Stimulated activated CD8-positive, alpha-beta memory T cell treated with anti-CD3 and anti-CD28 coated beads, Interleukin-7, amount 100 ng/mL, for 1 hour (primary cell): ENCODE measurements around the gene SGCA.
A peak's percentile ranks its signal among the peaks of the same experiment; 100 is the strongest.

Source experiments
- DNase-seq, 2 donors: peaks; one replicate each; pipeline ENCODE4 v3.0.0-alpha.2; 2020; ENCODE audit warnings: low read depth in 2 of 2

The SGCA gene

GRCh38 chr17:50149417-50150353 is 16.1 kb upstream of the SGCA start:
- no peak for DNase-seq

GRCh38 chr17:50150354-50151040 is 15.3 kb upstream of the SGCA start, which contains the start of gene PPP1R9B:
Gene PPP1R9B (minus strand): TSS chr17:50150677. CDS start chr17:50150513, 164 bp downstream.
- no peak for DNase-seq

GRCh38 chr17:50151041-50151936 is 14.5 kb upstream of the SGCA start:
- DNase-seq = peak; percentile 71

GRCh38 chr17:50151937-50152547 is 13.8 kb upstream of the SGCA start:
- DNase-seq = peak in 1 of 2 donors; percentile 30

- no peak for DNase-seq
Measured at GRCh38 chr17:50152736-50153135, 13.1 kb upstream of the SGCA start.

- no peak for DNase-seq
Measured at GRCh38 chr17:50153650-50154575, 11.9 kb upstream of the SGCA start.

- DNase-seq = no peak
Measured at GRCh38 chr17:50154604-50155003, 11.2 kb upstream of the SGCA start.

GRCh38 chr17:50155115-50155819 is 10.5 kb upstream of the SGCA start:
- DNase-seq = no peak

GRCh38 chr17:50157891-50158290 is 7.9 kb upstream of the SGCA start:
- no peak for DNase-seq

- peak; percentile 86 to 90 for DNase-seq
Measured at GRCh38 chr17:50161023-50161910, 4.5 kb upstream of the SGCA start.

GRCh38 chr17:50161911-50162288 is 3.9 kb upstream of the SGCA start:
- no peak for DNase-seq

- DNase-seq = no peak
Measured at GRCh38 chr17:50162466-50163254, 3.1 kb upstream of the SGCA start.

GRCh38 chr17:50163843-50164696 is 1.7 kb upstream of the SGCA start:
- no peak for DNase-seq

- no peak for DNase-seq
Measured at GRCh38 chr17:50164697-50164988, 1.2 kb upstream of the SGCA start.

GRCh38 chr17:50165066-50165465 is 739 bp upstream of the SGCA start:
- DNase-seq = no peak

- no peak for DNase-seq
Measured at GRCh38 chr17:50165466-50165865, 339 bp upstream of the SGCA start.

- DNase-seq = no peak
Measured at GRCh38 chr17:50166518-50167181, 845 bp downstream of the SGCA start.
